Measurements from ENCODE around the gene DCAF7. TPM values are rescaled to one million over a fixed set of nuclear protein-coding genes. Genes with fewer than 3 reads are reported as not detected.

DCAF7 gene
- total and polyA plus RNA-seq, 3 donors from 2014 or later: 51.7 to 164 (median 66.8) TPM

DNA sequence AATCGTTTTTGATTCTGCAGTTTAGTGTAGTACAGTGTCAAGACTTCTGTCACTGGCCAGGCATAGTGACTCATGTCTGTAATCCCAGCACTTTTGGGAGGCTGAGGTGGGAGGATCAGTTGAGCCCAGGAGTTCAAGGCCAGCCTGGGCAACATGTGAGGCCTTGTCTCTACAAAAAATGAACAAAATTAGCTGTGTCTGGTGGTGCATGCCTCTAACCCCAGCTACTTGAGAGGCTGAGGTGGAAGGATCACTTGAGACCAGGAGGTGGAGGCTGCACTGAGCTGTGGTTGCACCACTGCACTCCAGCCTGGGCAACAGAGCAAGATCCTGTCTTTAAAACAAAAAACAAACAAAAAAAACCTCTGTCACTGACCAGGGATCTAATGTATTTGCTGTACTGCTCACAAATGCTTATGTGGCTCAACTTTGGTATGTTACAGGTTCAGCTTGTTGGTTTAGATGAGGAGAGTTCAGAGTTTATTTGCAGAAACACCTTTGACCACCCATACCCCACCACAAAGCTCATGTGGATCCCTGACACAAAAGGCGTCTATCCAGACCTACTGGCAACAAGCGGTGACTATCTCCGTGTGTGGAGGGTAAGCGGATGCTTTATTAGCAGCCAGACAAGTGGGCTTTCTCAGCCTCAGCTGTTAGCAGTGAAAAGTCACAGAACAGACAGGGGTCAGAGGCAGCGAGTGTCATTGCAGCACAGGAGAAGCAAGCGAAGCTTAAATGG, 27.9 kb downstream of the DCAF7 start:
- Histone ChIP-seq H3K4me1 (peaks cover 14% of the 10 kb centered on the region), H3K27me3 (no peaks in the 10 kb centered on the region), H3K9me3 (no peaks in the 10 kb centered on the region), H3K36me3 (ENCODE audit: low read depth, missing control alignments) (no peaks in the 10 kb centered on the region), H3K4me3 (no peak overlapping the region), H3K27ac (no peak overlapping the region)
- peak; percentile 25 for DNase-seq
- intact Hi-C loops (cut with DNase I; ENCODE audit: low total_unique reads): no loop called here
- 58 to 69% methylated on average over 6 to 7 of the region's 7 CpGs for WGBS, 2 donors
- no peak for TF ChIP-seq POLR2A (IDR thresholded peaks at IDR 0.05)
- TF ChIP-seq, protein P1, sequence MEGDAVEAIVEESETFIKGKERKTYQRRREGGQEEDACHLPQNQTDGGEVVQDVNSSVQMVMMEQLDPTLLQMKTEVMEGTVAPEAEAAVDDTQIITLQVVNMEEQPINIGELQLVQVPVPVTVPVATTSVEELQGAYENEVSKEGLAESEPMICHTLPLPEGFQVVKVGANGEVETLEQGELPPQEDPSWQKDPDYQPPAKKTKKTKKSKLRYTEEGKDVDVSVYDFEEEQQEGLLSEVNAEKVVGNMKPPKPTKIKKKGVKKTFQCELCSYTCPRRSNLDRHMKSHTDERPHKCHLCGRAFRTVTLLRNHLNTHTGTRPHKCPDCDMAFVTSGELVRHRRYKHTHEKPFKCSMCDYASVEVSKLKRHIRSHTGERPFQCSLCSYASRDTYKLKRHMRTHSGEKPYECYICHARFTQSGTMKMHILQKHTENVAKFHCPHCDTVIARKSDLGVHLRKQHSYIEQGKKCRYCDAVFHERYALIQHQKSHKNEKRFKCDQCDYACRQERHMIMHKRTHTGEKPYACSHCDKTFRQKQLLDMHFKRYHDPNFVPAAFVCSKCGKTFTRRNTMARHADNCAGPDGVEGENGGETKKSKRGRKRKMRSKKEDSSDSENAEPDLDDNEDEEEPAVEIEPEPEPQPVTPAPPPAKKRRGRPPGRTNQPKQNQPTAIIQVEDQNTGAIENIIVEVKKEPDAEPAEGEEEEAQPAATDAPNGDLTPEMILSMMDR (IDR thresholded peaks at IDR 0.05): no peak

DNA sequence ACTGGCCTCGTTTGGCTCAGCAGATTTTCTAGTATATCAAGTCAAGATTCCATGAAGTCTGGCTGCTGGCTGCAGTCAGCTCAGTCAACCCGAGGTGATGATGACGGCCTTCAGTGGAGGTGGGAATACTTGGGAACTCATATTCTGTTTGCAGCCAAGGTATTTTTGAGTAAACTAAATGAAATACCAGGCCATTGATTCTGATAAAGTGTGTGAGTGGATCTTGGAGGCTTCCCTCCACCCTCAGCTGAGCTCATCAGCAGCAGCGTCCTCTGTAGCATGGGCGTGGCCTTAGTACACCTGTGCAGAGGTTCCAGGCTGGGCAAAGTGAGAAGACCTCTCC, 28.5 kb downstream of the DCAF7 start:
- DNase-seq: no peak
- Histone ChIP-seq H3K9me3 (no peaks in the 10 kb centered on the region), H3K27me3 (no peaks in the 10 kb centered on the region), H3K4me1 (peaks cover 14% of the 10 kb centered on the region), H3K4me3 (no peak overlapping the region), H3K36me3 (ENCODE audit: low read depth, missing control alignments) (no peaks in the 10 kb centered on the region), H3K27ac (no peak overlapping the region)
- WGBS, 2 donors: 66 to 82% methylated on average over 5 of the region's 5 CpGs
- TF ChIP-seq POLR2A (IDR thresholded peaks at IDR 0.05): no peak
- TF ChIP-seq, protein P1 (IDR thresholded peaks at IDR 0.05): no peak
- intact Hi-C loops (cut with DNase I; ENCODE audit: low total_unique reads): no loop called here

DNA sequence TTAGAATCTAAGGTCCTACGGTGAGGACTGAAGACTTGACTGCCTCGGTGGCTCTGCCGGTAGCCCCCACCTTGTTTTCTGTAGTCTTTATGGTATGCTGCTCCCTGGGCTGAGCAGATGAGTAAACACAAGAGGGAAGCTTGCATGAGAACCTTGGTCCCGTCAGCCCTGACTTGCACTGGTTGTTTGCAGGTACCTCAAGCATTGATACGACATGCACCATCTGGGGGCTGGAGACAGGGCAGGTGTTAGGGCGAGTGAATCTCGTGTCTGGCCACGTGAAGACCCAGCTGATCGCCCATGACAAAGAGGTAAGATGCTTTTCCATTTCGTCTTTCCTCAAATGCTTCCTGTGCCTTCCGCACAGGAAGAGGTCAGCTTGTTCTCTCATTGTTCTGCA, 29.4 kb downstream of the DCAF7 start:
- WGBS, 2 donors: 66 to 72% methylated on average over 11 of the region's 11 CpGs
- Histone ChIP-seq H3K27me3 (no peaks in the 10 kb centered on the region), H3K36me3 (ENCODE audit: low read depth, missing control alignments) (no peaks in the 10 kb centered on the region), H3K4me3 (no peak overlapping the region), H3K4me1 (peaks cover 14% of the 10 kb centered on the region), H3K27ac (no peak overlapping the region), H3K9me3 (no peaks in the 10 kb centered on the region)
- no peak for DNase-seq
- intact Hi-C loops (cut with DNase I; ENCODE audit: low total_unique reads): no loop called here
- TF ChIP-seq POLR2A (IDR thresholded peaks at IDR 0.05): no peak
- TF ChIP-seq, protein P1 (IDR thresholded peaks at IDR 0.05): no peak

DNA sequence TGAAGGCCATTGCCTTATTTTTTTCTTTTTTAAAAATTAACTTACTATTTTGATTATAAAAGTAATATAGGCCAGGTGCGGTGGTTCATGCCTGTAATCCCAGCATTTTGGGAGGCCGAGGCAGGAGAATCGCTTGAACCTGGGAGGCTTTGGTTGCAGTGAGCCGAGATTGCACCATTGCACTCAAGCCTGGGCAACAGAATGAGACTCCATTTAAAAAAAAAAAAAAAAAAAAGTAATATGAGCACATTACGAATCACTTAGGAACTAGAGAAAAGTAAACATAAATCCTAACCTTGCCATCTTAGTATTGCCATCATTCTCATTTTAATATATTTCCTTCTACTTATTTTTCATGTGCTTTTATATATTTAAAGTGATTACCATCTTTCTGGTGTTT, 37.5 kb downstream of the DCAF7 start:
- Histone ChIP-seq H3K36me3 (ENCODE audit: low read depth, missing control alignments) (no peaks in the 10 kb centered on the region), H3K27ac (no peak overlapping the region), H3K4me3 (no peak overlapping the region), H3K27me3 (no peaks in the 10 kb centered on the region), H3K4me1 (no peaks in the 10 kb centered on the region), H3K9me3 (no peaks in the 10 kb centered on the region)
- TF ChIP-seq POLR2A (IDR thresholded peaks at IDR 0.05): no peak
- TF ChIP-seq, protein P1 (IDR thresholded peaks at IDR 0.05): no peak
- WGBS, 2 donors: 96% methylated on average over 5 of the region's 5 CpGs
- intact Hi-C loops (cut with DNase I; ENCODE audit: low total_unique reads): no loop called here
- no peak for DNase-seq

- Histone ChIP-seq H3K4me3 (no peak overlapping the region), H3K36me3 (ENCODE audit: low read depth, missing control alignments) (no peaks in the 10 kb centered on the region)
Observed at GRCh38 chr17:63588797-63589196, 38.5 kb downstream of the DCAF7 start.

More at GRCh38 chr17:63588797-63589196, 38.5 kb downstream of the DCAF7 start:
- Histone ChIP-seq H3K9me3 (no peaks in the 10 kb centered on the region), H3K27ac (no peak overlapping the region), H3K27me3 (no peaks in the 10 kb centered on the region), H3K4me1 (no peaks in the 10 kb centered on the region)
- intact Hi-C loops (cut with DNase I; ENCODE audit: low total_unique reads): no loop called here
- DNase-seq: no peak
- TF ChIP-seq POLR2A (IDR thresholded peaks at IDR 0.05): no peak
- TF ChIP-seq, protein P1 (IDR thresholded peaks at IDR 0.05): no peak
- WGBS, 2 donors: 88 to 89% methylated on average over 9 to 11 of the region's 11 CpGs
